K562 (cell line): ENCODE results near the gene AUNIP. TPM values are rescaled to one million over a fixed set of nuclear protein-coding genes. Genes with fewer than 3 reads are reported as not detected.

Source experiments
- ATAC-seq: fragments of 200-7000 bp; cut with Tn5 transposase; 3 replicates; pipeline ENCODE4 v1.9.1; 2020; ENCODE audit warnings: moderate library complexity
- BruUV-seq: library from RNA; stranded (reverse); fragments of 400-500 nt; replicated peaks from 2 replicates; lab custom pipeline; 2021; lab: Mats Ljungman, UMichigan
- CTCF ChIA-PET: fragments of 300-600 bp; formaldehyde crosslinking; extraction: SDS; loops from one replicate; lab custom pipeline; 2021; ENCODE audit warnings: low intra/inter-chr PET ratio; lab: Yijun Ruan, JAX
- POLR2A ChIA-PET: fragments of 300-600, 350-650 bp; sonication (Branson Sonifier 250); formaldehyde crosslinking; extraction: SDS; loops from one replicate; lab custom pipeline; 2021; ENCODE audit warnings: antibody characterized with exemption, inconsistent platforms; lab: Yijun Ruan, JAX
- DNase-seq, 4 experiments: peaks; one replicate each; pipeline versions ENCODE4 v3.0.0 to v3.0.0-alpha.2; 2011 to 2018; ENCODE audit warnings: low spot score in 3 of 4, mixed read lengths in 3 of 4; ENCODE audit errors: extremely low read depth in 1 of 4
- FAIRE-seq: peaks from 2 replicates; lab custom pipeline; 2011; peaks lifted over from hg19 to GRCh38; lab: Jason Lieb, UNC
- H2AFZ ChIP-seq: 2 replicates; pipeline ENCODE4 v1.6.0; 2011; ENCODE audit warnings: low read depth, low read length, control low read depth, inconsistent platforms
- H3K27ac ChIP-seq: fragments of 200-600 bp; 3 replicates; pipeline ENCODE4 v1.8.0; 2011; ENCODE audit warnings: low read depth, mild to moderate bottlenecking, control low read depth, inconsistent platforms, low read length, moderate library complexity, mixed read lengths; ENCODE audit errors: extremely low read depth
- H3K27me3 ChIP-seq, 2 experiments: fragments of 300-600 bp in 1 of 2; 2 replicates in 1 of 2; 3 replicates in 1 of 2; pipeline versions ENCODE4 v1.6.0 to v1.8.0; 2011; ENCODE audit warnings: inconsistent platforms in 2 of 2, low read length in 2 of 2, mild to moderate bottlenecking in 1 of 2, mixed read lengths in 1 of 2, moderate library complexity in 1 of 2; ENCODE audit not compliant: control insufficient read depth in 2 of 2, insufficient read depth in 2 of 2
- H3K36me3 ChIP-seq: fragments of 300-600 bp; 3 replicates; pipeline ENCODE4 v1.8.0; 2011; ENCODE audit warnings: mild to moderate bottlenecking, low read length, inconsistent platforms; ENCODE audit not compliant: control insufficient read depth, insufficient read depth
- H3K4me1 ChIP-seq, 2 experiments: fragments of 200-600 bp in 1 of 2; replicated peaks in 1 of 2; 2 replicates in 1 of 2; 3 replicates in 1 of 2; pipeline versions ENCODE4 v1.5.1 to v1.8.0; 2011; ENCODE audit warnings: inconsistent platforms in 2 of 2, low read length in 2 of 2, mild to moderate bottlenecking in 1 of 2, mixed read lengths in 1 of 2, moderate library complexity in 1 of 2; ENCODE audit not compliant: control insufficient read depth in 2 of 2, insufficient read depth in 2 of 2
- H3K4me2 ChIP-seq: 2 replicates; pipeline ENCODE4 v1.6.1; 2011; ENCODE audit warnings: low read length, control low read depth, inconsistent platforms, mixed read lengths; ENCODE audit not compliant: insufficient read depth
- H3K4me3 ChIP-seq: fragments of 200-600 bp; sonication (generic), shearing (Covaris generic); 2 replicates; pipeline ENCODE4 v1.5.1; 2016; ENCODE audit warnings: control low read depth, inconsistent platforms
- H3K79me2 ChIP-seq: fragments of 200-600 bp; 3 replicates; pipeline ENCODE4 v1.8.0; 2011; ENCODE audit warnings: low read length, inconsistent platforms; ENCODE audit not compliant: control insufficient read depth, insufficient read depth
- H3K9ac ChIP-seq, 2 experiments: 2 replicates each; pipeline versions ENCODE4 v1.6.0 to v1.6.1; 2011; ENCODE audit warnings: low read depth in 2 of 2, low read length in 2 of 2, control low read depth in 1 of 2, inconsistent platforms in 1 of 2, mild to moderate bottlenecking in 1 of 2, mixed read lengths in 1 of 2; ENCODE audit not compliant: insufficient read depth in 1 of 2
- H3K9me1 ChIP-seq: one replicate; pipeline ENCODE4 v1.6.0; 2011; ENCODE audit warnings: inconsistent platforms, mild to moderate bottlenecking, low read length, moderate library complexity; ENCODE audit not compliant: control insufficient read depth, insufficient read depth
- H3K9me3 ChIP-seq: replicated peaks from 2 replicates; pipeline ENCODE4 v1.5.1; 2011; ENCODE audit warnings: low read depth, low read length, inconsistent platforms; ENCODE audit not compliant: control insufficient read depth, insufficient read depth
- H4K20me1 ChIP-seq: replicated peaks from 2 replicates; pipeline ENCODE4 v1.6.1; 2011; ENCODE audit warnings: low read length, inconsistent platforms, mixed read lengths; ENCODE audit not compliant: control insufficient read depth, insufficient read depth
- ELF2 ChIP-seq: fragments of 250-450 bp; sonication (Bioruptor Pico); IDR thresholded peaks from 2 replicates; pipeline ENCODE4 v1.5.0; 2021; ENCODE audit warnings: mild to moderate bottlenecking
- POLR2G ChIP-seq: fragments of 200-400 bp; formaldehyde crosslinking; IDR thresholded peaks from 2 replicates; pipeline ENCODE4 v1.6.1; 2017; ENCODE audit warnings: low read depth, mild to moderate bottlenecking, antibody characterized with exemption, low read length, moderate library complexity
- WGBS: fragments of 100-300 bp; shearing (Covaris generic); methylation state at CpG from one replicate; pipeline ENCODE4 v1.1.6; 2016; ENCODE audit warnings: low coverage, mixed read lengths; ENCODE audit not compliant: insufficient coverage; ENCODE audit errors: missing lambda C conversion rate; 5-methylcytosine and 5-hydroxymethylcytosine counted together
- in situ Hi-C: fragments of 300-500 bp; cut with MboI; formaldehyde crosslinking; loops from 4 replicates; pipeline ENCODE4 v1.15.0; 2018; ENCODE audit warnings: inconsistent platforms, mixed read lengths
- intact Hi-C: fragments of 100-400 bp; cut with micrococcal nuclease; formaldehyde crosslinking; loops from 2 replicates; pipeline ENCODE4 v1.14.2; 2022
- polyA plus RNA-seq, 8 experiments: library from polyadenylated mRNA; depleted of rRNA in 4 of 8; stranded (reverse) in 5 of 8; unstranded in 3 of 8; fragments of >200 nt; fragmentation: Nextera tagmentation in 2 of 8; fragmentation: Illumina TruSeq in 1 of 8; extraction: Ambion mirVana in 2 of 8; extraction: Trizol in 1 of 8; gene quantifications; 2 replicates each; pipeline versions ENCODE4 v1.2.1 to v1.2.3, GENCODE V29; 2011 to 2014; ENCODE audit warnings: inconsistent platforms in 1 of 8, missing spikeins in 1 of 8
- total RNA-seq, 7 experiments: library from RNA; depleted of rRNA in 6 of 7; stranded (reverse); fragments of >200 nt in 6 of 7; fragmentation: Illumina TruSeq in 2 of 7; extraction: Trizol in 2 of 7; gene quantifications; 2 replicates each; pipeline versions ENCODE4 v1.2.1 to v1.2.3, GENCODE V29; 2011 to 2021; ENCODE audit warnings: low replicate concordance in 1 of 7

AUNIP gene
- total and polyA plus RNA-seq, 9 of the 15 experiments (the other 6 are each of a cell fraction or from before 2014, with no cell fraction given) = 12.1 to 53.8 (median 47.1) TPM

DNA sequence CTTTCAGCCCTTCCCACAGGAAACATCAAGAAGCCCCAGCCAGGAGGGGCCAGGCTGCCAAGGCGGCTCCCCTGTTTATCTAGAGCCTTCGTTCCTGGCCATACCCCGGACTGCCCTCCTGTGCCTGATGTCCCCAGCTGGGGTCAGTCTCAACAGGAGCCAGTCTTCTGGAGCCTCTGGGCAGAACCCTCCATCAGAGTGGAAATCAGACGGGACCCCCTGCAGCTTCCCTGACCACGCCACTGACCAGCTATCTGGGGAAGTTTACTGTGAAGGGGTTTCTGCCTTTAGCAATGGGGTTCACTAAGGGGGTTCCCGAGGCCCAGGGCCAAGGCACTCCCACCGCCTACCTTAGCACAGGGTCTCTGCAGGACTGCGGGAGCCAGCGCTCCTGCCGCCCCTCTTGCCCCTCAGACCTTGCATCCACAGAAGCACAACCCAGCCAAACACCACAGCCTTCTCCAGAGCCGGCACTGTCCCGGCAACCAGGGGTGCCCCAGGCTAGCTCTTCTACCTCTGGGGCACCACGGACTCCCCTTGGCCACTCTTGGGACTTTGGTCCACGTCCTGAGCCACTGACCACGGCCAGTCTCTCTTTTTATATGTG lies 43.0 kb downstream of the AUNIP start:
- ChIA-PET POLR2A (interaction anchor here (0.8 kb wide), 2 partner anchors 183 to 193 kb away, joined by 3 read pairs; no protein-coding TSS in a partner anchor), CTCF (no interaction called here)
- Histone ChIP-seq H3K9me3 (no peaks in the 10 kb centered on the region), H2AFZ (no peak overlapping the region), H3K4me3 (no peak overlapping the region), H3K9me1 (no peaks in the 10 kb centered on the region), H4K20me1 (peaks cover 5% of the 10 kb centered on the region), H3K27me3 (no peaks in the 10 kb centered on the region), H3K4me2 (no peak overlapping the region), H3K9ac (peak overlapping the region in 1 of 2 experiments; percentile 23; a peak in 2 of 4 replicates), H3K27ac (no peak overlapping the region), H3K4me1 (peaks cover 22 to 58% of the 10 kb centered on the region in 2 experiments), H3K36me3 (peaks cover 4% of the 10 kb centered on the region; the same call in 1 of the 3 replicates), H3K79me2 (peaks cover 30% of the 10 kb centered on the region)
- WGBS = 65% methylated on average over 15 of the region's 15 CpGs
- intact Hi-C loops = no loop called here
- ATAC-seq = no peak
- in situ Hi-C loops = loop anchor here (10.0 kb wide), 1 partner anchor 411 kb away; no protein-coding TSS in a partner anchor
- FAIRE-seq = no peak
- TF ChIP-seq ELF2 (no peak), POLR2G (0 out of 2 replicates have a peak, but pooled peaks have one; percentile 27)
- no TSS peak for BruUV-seq
- no peak for DNase-seq
